HG03558 (cell line): ENCODE measurements around the gene TIMM8A.
"Not testable (repeated sequence)": the region's sequence is repeated elsewhere in the genome, so short reads cannot be mapped to it uniquely, and the experiment has no call there.

Experiments
- ATAC-seq: cut with Tn5 transposase; IDR thresholded peaks from one replicate; pipeline ENCODE4 v1.9.1; 2021; ENCODE audit warnings: moderate number of reproducible peaks; ENCODE audit not compliant: unreplicated experiment; ENCODE audit errors: extremely low read depth

TIMM8A gene

DNA sequence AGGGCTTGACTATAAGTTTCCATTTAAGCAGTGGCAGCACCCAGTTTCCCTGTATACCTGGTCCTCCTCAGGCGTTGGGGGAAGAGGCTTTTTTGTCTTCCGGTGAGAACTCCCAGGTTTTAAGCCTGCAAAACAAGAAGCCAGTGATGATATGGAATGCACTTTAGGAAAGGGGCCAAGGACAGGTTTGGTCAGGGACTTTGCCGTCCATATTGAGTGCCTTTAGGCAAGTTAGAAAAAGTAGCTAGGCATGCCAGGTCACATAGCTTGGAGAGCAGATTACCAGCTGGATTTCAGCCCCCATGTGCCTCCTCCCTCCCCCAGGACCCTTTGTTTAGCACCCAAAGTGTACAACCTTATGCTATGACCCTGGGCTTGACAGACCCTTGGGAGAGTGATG, 13.6 kb upstream of the TIMM8A start:
- no peak for ATAC-seq

DNA sequence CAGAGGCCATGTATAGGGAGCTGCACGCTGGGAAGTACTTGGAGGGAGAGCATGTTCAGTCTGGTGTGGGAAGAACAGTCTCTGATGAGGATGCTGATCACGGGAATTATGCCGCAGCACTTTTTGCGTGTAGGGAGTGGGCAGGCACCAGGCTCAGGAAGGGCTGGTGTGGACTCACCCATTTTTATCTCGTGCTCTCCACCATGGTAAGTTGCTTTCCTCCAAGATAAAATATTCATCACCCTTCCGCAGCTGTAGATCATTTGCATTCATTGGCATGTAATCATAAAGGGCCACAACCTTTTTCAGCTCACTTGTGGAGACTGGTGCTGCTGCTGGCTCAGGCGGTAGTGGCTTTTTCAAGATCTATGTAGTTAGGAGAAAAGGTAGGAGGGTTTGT, 11.8 kb upstream of the TIMM8A start:
- no peak for ATAC-seq

DNA sequence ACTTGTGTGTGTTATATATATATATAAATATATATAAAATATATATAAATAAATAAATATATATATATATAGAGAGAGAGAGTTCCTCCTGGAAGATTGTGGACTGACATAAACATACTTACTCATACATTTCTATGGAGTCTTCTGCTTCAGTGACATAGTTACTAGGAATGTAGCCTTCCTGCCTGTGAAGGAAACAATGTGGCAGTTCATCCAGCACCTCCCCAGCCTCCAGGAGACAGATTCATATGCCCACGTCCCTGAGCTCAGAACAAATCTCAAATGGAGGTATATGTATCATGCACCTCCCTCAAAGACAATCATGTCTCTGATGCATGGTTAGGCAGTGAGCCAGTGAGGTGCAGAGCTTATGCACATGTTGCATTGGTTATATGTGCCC, 11.4 kb upstream of the TIMM8A start:
- no peak for ATAC-seq

DNA sequence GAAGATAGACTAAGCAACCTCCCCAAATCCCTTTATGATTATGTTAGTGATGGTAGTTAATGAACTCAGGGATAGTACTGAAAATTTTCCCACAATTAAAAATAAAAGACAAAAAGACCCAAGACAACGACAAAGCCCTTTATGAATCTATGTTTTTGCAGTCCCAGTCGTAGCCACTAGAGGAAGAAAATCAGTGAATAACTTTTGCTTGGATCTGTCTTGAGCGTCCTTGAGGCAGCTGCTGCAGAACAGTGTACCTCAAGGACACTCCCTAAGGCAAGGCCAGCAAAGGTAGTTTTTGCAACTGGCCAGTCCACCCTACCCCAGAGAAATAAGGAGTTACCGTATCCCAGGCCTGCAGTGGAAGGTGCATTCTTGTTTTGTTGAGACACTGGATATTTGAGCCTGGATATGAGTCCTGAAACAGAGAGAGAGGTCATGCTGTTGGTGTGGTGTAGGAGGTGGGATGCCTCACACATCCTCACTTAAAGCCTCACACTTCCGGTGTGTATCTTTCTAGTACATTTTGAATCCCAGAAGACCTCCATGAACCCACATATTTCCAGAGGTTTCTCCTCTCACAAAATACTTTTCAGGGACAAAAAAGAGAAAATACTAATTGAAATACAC, 8.7 kb upstream of the TIMM8A start:
- ATAC-seq = no peak

DNA sequence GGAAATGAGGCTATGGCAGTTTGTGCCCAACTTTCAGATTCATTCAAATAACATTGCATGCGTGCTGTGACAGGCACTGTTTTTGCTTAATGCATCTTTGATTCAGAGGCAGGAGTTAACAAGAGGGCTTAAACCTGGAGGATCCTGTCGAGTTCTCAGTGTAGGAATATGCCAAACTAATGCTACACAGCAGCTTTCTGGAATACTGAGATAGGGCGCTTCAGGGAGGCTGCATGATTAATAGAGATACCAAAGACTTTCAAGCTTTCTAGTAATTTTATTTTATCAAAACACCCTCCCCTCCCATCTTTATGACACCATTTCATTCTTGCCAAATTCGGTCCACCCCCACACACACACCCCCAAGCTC, 636 bp upstream of the TIMM8A start:
- no peak for ATAC-seq

DNA sequence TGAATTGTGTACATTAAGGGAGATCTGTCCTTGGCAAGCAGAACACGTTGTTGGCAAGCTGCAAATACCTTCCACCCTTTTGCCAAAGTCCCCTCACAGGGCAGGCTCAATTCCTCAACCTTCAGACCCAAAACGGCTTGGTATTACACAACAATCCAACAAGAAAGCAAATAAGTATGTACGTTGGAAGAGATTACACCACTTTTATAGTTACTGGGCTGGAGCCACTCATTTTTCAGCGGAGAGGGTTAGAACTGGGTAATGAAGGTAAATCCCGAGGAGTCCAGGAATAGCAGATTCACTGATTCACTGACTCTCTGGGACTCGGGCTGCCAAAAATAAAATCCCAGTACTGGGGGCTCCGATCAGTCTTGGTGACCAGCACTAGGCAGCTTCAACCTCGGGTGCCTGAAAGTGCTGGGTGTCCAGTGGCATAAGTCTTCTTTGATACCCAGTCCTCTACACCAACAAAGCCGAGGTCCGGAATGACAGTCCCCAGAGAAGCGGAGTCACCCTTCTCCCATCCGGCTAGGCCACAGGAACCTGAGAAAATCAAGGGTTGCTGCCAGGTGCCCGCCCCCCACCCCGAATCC, 587 bp downstream of the TIMM8A start:
- ATAC-seq = no peak

DNA sequence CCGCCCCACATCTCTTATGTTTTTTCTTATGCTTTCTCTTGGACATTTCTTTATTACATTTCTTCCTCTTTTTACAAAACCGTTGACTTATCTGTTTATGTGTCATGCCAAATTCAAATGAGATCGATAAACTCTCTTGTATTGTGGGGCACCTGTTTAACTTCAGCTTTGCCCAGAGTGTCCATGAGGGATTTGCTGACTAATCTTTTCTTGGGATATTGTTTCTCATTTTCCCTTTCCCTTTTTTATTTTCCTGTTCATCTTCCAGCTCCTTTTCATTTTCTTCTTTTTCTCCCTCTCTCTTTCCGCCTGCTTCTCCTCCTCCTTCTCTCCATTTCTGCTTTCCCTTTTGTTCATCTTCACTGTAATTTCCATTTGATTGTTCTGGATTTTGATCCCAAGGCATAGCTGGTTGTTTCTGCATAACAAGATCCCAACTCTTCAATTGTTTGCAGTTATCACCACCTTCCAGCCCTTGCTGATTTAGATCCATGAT, 10.7 kb downstream of the TIMM8A start:
- no peak for ATAC-seq

DNA sequence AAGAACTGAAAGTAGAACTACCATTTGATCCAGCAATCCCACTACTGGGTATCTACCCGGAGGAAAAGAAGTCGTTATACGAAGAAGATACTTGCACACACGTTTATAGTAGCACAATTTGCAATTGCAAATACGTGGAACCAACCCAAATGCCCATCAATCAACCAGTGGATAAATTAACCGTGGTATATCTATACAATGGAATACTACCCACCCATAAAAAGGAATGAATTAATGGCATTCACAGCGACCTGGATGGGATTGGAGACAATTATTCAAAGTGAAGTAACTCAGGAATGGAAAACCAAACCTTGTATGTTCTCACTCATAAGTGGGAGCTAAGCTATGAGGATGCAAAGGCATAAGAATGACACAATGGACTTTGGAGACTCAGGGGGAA, 14.2 kb downstream of the TIMM8A start:
- not testable (repeated sequence) for ATAC-seq

DNA sequence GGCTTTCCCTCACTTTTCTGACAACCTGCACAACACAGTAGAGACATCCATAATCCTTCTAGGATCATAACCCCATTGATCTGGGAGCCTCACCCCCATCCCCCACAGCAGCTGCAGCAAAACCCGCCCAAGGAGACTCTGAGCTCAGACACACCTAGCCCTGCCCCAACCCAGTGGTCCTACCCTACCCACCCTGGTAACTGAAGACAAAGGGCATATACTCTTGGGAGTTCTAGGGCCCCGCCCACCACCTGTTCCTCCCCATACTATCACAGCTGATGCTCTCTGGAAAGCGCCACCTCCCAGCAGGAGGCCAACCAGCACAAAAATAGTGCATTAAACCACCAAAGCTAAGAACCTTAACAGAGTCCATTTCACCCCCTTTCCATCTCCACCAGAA, 21.9 kb downstream of the TIMM8A start:
- not testable (repeated sequence) for ATAC-seq

DNA sequence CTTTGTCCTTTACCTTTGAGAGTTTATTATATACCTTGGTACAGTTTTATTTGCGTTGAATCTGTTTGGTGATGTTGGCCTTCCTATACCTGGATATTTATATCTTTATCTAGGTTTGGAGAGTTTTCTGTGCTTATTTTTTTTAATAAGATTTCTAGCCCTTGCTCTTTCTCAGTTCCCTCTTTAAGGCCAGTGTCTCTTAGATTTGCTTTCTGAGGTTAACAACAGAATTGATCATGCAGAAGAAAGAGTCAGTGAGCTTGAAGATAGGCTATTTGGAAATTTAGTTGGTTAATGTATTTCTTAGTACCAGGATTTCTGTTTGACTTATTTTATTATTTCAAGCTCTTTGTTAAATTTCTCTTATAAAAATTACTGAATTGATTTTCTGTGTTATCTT, 44.8 kb downstream of the TIMM8A start:
- ATAC-seq = no peak
